Measurements from ENCODE around the gene PPP2R3B.

- no peak for TF ChIP-seq CTCF (IDR thresholded peaks at IDR 0.05)
- TF ChIP-seq EZH2 (IDR thresholded peaks at IDR 0.05; ENCODE audit: borderline replicate concordance, insufficient read depth, low read depth, low read length, poor library complexity, severe bottlenecking): no peak
These were observed 44.3 kb upstream of the PPP2R3B start for GRCh38 chrX:431056-431455.
